ENCODE data around the gene VWA1. TPM values are rescaled to one million over a fixed set of nuclear protein-coding genes. Genes with fewer than 3 reads are reported as not detected.
"Not testable (repeated sequence)": the region's sequence is repeated elsewhere in the genome, so short reads cannot be mapped to it uniquely, and the experiment has no call there.

The VWA1 gene
- total RNA-seq, 1 experiment from 2014 or later = 56.6 TPM

DNA sequence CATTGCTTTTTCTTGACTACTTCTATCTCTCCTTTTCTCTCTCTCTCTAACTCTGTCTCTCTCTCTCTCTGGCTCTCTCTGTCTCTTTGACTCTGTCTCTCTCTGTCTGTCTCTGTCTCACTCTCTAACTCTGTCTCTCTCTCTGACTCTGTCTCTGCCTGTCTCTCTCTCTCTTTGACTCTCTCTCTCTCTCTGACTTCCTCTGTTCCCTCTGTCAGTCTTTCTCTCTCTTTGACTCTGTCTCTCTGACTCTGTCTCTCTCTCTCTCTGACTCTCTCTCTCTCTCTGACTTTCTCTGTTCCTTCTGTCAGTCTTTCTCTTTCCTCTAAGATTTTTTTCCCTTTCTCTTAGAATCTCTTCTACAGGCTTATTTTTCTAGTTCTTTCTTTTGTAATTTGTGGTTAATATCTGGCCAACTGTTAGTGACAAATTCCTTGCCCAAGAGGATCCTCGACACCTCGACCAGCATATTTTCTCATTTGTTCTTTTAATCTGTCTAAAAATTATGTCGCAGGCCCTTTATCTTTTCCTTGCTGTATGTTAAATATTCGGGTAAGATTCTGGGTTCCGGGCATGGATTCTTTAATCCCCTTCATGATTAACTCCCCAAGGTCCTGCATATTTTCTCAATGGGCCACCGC, 13.7 kb downstream of the VWA1 start, which contains the start of gene ATAD3C:
Gene ATAD3C (plus strand): TSS at position 591 of the 641 bp plus-strand sequence. CDS start 995 bp downstream, outside the sequence.
- no TSS peak for BruUV-seq (replicated peaks)
- H2AFZ ChIP-seq = 0 out of 2 replicates have a peak within 1 kb of the TSS, but pooled peaks have one; percentile 48
- TF ChIP-seq EZH2 (IDR thresholded peaks at IDR 0.05; ENCODE audit: low read depth) = no peak
- TF ChIP-seq, protein P1, sequence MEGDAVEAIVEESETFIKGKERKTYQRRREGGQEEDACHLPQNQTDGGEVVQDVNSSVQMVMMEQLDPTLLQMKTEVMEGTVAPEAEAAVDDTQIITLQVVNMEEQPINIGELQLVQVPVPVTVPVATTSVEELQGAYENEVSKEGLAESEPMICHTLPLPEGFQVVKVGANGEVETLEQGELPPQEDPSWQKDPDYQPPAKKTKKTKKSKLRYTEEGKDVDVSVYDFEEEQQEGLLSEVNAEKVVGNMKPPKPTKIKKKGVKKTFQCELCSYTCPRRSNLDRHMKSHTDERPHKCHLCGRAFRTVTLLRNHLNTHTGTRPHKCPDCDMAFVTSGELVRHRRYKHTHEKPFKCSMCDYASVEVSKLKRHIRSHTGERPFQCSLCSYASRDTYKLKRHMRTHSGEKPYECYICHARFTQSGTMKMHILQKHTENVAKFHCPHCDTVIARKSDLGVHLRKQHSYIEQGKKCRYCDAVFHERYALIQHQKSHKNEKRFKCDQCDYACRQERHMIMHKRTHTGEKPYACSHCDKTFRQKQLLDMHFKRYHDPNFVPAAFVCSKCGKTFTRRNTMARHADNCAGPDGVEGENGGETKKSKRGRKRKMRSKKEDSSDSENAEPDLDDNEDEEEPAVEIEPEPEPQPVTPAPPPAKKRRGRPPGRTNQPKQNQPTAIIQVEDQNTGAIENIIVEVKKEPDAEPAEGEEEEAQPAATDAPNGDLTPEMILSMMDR (conservative IDR thresholded peaks at IDR 0.05) = no peak

DNA sequence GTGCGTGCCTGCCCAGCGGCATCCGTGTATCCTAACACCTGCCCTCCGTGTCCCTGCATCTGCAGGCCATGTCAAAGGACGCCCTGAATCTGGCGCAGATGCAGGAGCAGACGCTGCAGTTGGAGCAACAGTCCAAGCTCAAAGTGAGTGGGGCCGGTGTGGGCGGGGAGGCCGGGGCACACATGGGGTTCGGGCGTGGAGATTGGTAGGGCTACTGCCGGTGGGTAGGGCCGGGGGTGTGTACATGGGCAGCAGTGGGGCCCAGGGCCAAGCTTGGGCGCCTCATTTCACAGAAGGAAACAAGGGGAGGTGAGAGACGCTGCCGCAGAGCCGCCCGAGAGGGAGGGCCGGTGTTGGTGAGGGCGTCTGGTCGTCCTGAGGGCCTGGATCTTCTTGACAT, 15.1 kb downstream of the VWA1 start:
- H3K9me2 ChIP-seq (ENCODE audit: insufficient read depth); H3K79me2 ChIP-seq (ENCODE audit: low read depth); H3K27me3 ChIP-seq (ENCODE audit: insufficient read depth, low read depth); H3K9me3 ChIP-seq (ENCODE audit: insufficient read depth, low read depth); H3F3A ChIP-seq (ENCODE audit: insufficient read depth, low read depth); DNase-seq; H2AFZ ChIP-seq; intact Hi-C loops (cut with micrococcal nuclease; ENCODE audit: unreplicated experiment); POLR2A ChIA-PET (ENCODE audit: unreplicated experiment); H3K27ac ChIP-seq; CTCF ChIA-PET; BruUV-seq (replicated peaks); H3K4me1 ChIP-seq (replicated peaks; ENCODE audit: insufficient read depth); H3K4me2 ChIP-seq; H3K4me3 ChIP-seq; H4K20me1 ChIP-seq (ENCODE audit: insufficient read depth); H3K36me3 ChIP-seq (ENCODE audit: low read depth): not testable (repeated sequence)

More for the DNA sequence above, 13.7 kb downstream of the VWA1 start, which contains the start of gene ATAD3C:
- DNase-seq = no peak
- intact Hi-C loops (cut with micrococcal nuclease; ENCODE audit: unreplicated experiment) = no loop called here
- no peak within 1 kb of the TSS for H3K27ac ChIP-seq
- H3K4me3 ChIP-seq = no peak within 1 kb of the TSS
- H3K9me3 ChIP-seq (ENCODE audit: insufficient read depth, low read depth) = no peaks in the 10 kb centered on the region
- no peaks in the 10 kb centered on the region for H3K9me2 ChIP-seq (ENCODE audit: insufficient read depth)
- H3K4me1 ChIP-seq (replicated peaks; ENCODE audit: insufficient read depth) = no peaks in the 10 kb centered on the region
- H3F3A ChIP-seq (ENCODE audit: insufficient read depth, low read depth) = no peaks in the 10 kb centered on the region
- no peaks in the 10 kb centered on the region for H4K20me1 ChIP-seq (ENCODE audit: insufficient read depth)
- H3K4me2 ChIP-seq = no peak within 1 kb of the TSS
- no peaks in the 10 kb centered on the region for H3K36me3 ChIP-seq (ENCODE audit: low read depth)
- H3K27me3 ChIP-seq (ENCODE audit: insufficient read depth, low read depth) = no peaks in the 10 kb centered on the region
- ChIA-PET CTCF (no interaction called here), POLR2A (ENCODE audit: unreplicated experiment) (no interaction called here)
- no peaks in the 10 kb centered on the region for H3K79me2 ChIP-seq (ENCODE audit: low read depth)

DNA sequence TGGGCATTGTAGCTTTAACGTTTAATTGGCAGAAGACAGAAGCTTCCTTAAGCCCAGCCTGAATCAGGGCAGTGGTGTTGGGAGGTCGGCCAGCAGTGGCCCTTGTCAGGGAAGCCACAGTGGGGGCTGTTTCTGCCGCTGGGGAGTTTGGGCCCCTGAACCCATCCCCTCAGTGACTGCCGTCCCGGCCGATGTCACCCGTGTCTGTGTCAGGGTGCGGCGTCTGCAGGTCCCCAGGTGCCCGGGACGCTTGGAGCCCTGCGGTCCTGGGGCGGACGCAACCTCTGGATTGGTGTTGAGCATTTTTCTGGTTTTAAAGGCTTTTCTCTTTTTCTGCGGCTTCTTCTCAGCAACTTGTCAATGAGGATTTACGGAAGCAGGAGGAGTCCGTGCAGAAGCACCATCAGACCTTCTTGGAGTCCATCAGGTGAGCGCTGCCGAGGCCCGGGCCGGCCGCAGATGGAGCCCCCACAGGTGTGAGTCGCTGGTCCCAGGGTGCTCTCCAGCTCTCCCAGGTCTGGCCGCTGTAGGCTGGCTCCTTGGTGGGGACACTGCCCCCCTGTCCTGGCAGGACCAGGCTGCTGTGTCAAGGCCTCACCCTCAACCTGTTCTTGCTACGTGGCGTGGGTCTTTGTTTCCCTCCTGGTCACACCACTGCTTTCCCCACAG, 16.3 kb downstream of the VWA1 start:
- no peaks in the 10 kb centered on the region for H4K20me1 ChIP-seq (ENCODE audit: insufficient read depth)
- H3K27me3 ChIP-seq (ENCODE audit: insufficient read depth, low read depth) = no peaks in the 10 kb centered on the region
- CTCF ChIA-PET = interaction anchor here (0.6 kb wide), 1 partner anchor 77 kb away, joined by 4 read pairs; the partner anchor contains the start of gene AURKAIP1
- no peak overlapping the region for H3K27ac ChIP-seq
- no peaks in the 10 kb centered on the region for H3K9me3 ChIP-seq (ENCODE audit: insufficient read depth, low read depth)
- H3K4me2 ChIP-seq = no peak overlapping the region
- H3K36me3 ChIP-seq (ENCODE audit: low read depth) = no peaks in the 10 kb centered on the region
- no peak for DNase-seq
- intact Hi-C loops (cut with micrococcal nuclease; ENCODE audit: unreplicated experiment) = no loop called here
- no peaks in the 10 kb centered on the region for H3K79me2 ChIP-seq (ENCODE audit: low read depth)
- BruUV-seq (replicated peaks) = no TSS peak
- no peak overlapping the region for H3K4me3 ChIP-seq
- POLR2A ChIA-PET (ENCODE audit: unreplicated experiment) = no interaction called here
- no peaks in the 10 kb centered on the region for H3K9me2 ChIP-seq (ENCODE audit: insufficient read depth)
- H3F3A ChIP-seq (ENCODE audit: insufficient read depth, low read depth) = no peaks in the 10 kb centered on the region
- no peak overlapping the region for H2AFZ ChIP-seq
- TF ChIP-seq, protein P1 (conservative IDR thresholded peaks at IDR 0.05) = no peak
- TF ChIP-seq EZH2 (IDR thresholded peaks at IDR 0.05; ENCODE audit: low read depth) = no peak
- H3K4me1 ChIP-seq (replicated peaks; ENCODE audit: insufficient read depth) = no peaks in the 10 kb centered on the region

DNA sequence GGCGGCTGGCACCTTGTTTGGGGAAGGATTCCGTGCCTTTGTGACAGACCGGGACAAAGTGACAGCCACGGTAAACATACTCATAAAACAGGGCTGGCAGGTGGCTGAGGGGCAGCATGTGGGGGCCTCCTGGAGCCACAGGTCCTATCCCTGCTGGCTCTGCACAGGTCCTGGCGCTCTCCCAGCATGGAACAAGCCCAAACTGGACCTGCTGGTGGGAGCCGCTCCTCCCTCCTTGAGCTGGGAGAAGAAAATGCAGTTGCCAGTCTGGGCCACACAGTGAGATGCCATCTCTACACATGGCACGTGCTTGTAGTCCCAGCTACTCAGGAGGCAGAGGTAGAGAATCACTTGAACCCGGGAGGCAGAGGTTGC, 16.9 kb downstream of the VWA1 start:
- H3F3A ChIP-seq (ENCODE audit: insufficient read depth, low read depth); H3K27ac ChIP-seq; H3K27me3 ChIP-seq (ENCODE audit: insufficient read depth, low read depth); H3K79me2 ChIP-seq (ENCODE audit: low read depth); POLR2A ChIA-PET (ENCODE audit: unreplicated experiment); H3K4me1 ChIP-seq (replicated peaks; ENCODE audit: insufficient read depth); H3K4me2 ChIP-seq; H3K9me2 ChIP-seq (ENCODE audit: insufficient read depth); H4K20me1 ChIP-seq (ENCODE audit: insufficient read depth); BruUV-seq (replicated peaks); H3K36me3 ChIP-seq (ENCODE audit: low read depth); H2AFZ ChIP-seq; H3K9me3 ChIP-seq (ENCODE audit: insufficient read depth, low read depth); CTCF ChIA-PET; intact Hi-C loops (cut with micrococcal nuclease; ENCODE audit: unreplicated experiment); H3K4me3 ChIP-seq; DNase-seq: not testable (repeated sequence)
